ENCODE data around the gene TPRG1L.
"Not testable (repeated sequence)": the region's sequence is repeated elsewhere in the genome, so short reads cannot be mapped to it uniquely, and the experiment has no call there.

TPRG1L gene

DNA sequence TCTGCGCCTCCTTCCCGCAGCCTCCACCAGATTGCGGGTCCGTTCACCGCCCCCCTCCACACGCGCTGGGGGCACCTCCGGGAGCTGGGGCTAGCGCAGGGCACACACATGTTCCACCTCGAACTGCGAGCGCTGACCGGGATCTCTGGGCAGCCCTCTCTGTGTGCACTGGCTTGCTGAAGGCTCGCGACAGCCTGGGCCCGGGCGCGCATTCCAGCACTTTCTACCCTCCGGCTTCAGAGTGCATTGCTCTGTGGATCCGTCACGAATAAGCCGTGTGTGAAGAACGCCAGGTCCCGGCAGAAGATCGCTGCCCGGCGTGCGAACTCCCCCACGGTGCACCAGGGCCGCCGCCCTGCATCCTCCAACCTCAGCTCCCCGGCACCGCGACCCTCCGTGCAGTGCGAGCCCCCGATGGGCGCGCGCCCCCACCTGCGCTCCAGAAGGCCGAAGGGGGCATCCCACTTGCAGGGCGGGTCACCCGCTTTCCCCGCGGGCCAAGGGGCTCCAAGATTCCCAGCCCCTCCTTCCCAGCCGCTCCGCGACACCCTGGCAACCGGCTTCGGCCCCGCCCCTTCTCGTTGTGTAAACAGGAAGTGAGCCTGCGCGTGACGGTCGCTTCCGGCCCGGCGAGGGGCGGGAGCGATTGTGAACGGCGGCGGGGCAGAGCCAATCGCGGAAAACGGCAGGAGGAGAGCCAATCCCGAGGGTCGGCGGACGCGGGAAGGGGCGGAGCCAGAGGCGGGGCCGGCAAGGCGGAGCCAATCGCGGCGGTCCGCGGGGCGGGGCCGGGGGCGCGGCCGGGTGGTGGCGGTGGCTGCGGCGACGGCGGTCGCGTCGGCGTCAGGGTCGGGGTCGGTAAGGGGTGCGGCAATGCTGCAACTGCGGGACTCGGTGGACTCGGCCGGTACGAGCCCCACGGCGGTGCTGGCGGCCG is at the start of gene TPRG1L:
TPRG1L (plus strand) TSS at position 816 of the 937 bp plus-strand sequence; CDS start at position 874, 58 bp downstream.
- DNase-seq = peak; percentile 98

DNA sequence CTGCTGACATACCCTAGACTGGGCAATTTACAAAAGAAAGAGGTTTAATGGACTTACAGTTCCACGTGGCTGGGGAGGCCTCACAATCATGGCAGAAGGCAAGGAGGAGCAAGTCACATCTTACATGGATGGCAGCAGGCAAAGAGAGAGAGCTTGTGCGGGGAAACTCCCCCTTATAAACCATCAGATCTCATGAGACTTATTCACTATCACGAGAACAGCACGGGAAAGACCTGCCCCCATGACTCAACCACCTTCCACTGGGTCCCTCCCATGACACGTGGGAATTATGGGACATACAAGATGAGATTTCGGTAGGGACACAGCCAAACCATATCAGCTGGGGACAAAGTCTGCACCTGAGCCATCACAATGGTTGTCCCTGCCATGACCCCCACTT is 49.3 kb upstream of the TPRG1L start:
- DNase-seq = not testable (repeated sequence)

DNA sequence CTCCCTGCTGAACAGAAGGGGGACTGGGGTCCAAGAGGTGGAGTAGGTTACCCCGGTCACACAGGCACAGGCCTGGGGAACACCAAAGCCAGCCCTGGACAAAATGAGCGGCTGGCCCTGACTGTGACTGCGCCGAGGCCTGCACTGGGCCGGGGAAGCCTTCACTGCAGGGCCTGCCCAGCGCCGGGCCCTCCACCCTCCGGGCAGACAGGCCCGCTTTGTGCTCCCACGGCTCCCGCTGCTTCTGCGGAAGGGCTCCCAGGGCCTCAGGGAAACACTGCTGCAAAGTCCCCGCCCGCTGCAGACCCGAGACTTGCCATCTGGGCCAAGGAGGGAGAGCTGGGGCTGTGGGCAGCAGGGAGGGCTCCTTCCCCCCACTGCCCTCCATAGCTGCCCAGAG is 48.8 kb upstream of the TPRG1L start:
- DNase-seq = no peak

DNA sequence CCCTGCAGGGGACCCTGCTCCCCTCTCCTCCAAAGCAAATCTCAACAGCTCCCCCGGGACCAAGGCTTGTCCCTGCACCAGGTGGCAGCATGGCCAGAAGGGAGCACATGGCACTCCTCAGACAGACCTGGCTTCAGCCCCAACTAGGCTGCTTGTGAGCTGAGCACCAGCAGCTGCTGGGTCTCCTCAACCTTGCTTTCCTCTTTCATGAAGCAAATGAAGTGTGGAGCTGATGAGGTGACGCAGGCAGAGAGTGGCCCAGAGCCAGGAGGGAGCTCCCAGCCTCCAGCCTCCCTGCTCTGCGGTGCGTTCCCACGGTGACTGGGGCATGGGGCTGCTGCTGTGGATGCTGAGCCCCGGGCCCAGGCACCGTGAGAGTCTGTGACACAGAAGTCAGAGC is 47.5 kb upstream of the TPRG1L start:
- DNase-seq = no peak

DNA sequence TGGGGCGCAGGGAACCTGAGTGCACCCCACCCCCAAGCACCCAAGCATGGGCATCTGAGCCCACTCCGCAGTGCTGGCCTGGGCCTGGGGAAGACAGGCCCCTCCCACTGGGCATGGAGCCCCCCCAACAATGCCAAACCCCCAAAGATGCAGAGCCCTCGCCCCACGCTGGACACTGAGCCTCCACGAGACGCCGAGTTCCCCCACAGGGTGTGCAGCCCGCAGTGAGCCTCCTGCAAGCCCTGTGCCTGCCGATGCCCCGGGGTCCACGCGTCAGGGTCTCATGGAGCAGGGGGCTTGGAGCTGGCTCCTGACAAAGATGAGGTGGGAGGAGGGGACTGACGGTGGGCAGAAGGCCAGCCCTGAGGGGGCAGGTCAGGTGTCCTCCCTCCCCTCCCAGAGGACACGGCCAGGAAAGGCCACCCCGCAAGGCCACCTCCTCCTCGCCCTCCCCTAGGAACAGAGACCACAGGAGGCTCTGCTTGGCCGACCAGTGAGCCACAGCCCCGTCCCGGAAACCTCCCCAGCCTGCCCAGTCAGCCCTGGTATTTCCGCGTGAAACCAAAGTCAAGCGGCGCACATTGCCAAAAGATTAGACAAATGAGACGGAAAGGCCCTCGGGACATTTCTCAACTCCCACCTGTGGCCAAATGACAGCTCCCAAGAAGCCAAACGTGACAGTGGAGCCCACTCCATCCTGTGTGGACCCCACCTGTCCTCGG is 46.9 kb upstream of the TPRG1L start:
- DNase-seq = no peak

DNA sequence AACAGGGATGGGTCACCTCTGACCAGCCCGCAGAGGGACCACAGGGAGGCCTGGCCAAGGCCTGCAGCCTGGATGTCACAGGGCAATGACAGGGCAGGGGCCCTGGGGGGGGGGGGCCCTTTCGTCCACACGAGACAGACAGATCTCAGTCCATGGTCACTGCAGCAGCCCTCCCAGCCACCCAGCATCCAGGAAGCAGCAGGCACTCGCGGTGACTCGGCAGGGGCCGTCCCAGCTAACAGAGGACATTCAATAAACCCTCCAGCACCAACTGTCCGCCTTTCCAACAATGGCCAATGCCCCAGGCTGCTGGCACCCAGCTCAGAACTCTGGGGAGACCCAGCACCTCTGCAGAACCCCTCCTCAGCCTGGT is 46.4 kb upstream of the TPRG1L start:
- no peak for DNase-seq

DNA sequence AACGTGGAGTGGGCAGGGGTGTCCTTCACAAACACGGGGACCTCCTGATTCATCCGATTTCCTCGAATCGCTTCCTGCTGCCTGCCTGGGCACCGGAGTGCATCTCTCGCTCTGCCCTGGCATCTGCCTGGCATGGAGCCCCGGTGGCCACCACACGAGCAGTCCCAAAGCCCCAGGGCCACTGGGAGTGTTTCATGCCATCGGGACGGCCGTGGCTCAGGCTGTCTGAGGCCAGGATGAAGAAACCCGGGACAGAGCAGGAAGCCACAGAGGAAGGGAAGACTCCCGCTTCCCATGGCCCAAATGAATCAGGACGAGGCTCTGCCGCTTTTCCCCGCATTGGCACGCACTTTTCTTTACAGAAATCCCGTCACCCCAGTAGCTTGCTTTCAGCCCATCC is 45.9 kb upstream of the TPRG1L start:
- no peak for DNase-seq

DNA sequence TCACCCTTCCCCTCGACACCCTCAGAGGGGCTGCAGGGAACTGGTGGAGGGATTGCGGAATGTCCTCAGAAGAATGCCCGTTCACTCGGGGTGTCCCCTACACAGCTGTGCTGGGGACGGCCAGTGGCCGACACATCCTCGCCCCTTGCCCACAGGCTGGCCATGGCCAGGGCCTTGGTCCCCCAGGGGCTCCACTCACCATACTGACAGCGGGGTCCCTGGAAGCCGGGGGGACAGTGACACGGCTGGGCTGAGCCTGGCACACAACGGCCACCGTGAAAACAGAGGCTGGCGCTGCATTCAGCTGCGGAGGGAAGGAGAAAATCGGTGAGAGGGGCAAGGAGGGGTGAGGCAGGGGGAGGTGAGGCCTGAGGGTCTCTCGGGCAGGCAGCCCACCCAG is 45.2 kb upstream of the TPRG1L start:
- DNase-seq = no peak

DNA sequence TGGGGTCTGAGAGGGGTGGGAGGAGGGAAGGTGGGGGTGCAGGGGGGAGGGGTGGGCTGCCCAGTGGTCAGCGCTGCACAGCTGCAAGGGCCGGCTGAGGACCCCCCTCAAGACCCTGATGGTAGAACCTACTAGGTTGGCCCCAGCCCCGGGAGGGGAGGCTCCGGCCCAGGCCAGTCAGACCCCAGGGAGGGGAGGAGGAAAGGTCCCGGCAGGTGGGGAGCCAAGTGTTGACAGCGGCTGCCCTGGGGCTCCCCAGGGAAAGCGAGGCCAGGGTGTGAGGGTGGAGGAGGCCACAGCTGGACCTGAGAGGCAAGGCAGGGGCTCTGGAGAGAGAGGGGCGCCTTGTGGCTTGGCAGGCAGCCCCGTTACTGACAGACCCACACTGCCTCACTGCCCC is 44.6 kb upstream of the TPRG1L start:
- DNase-seq = no peak

DNA sequence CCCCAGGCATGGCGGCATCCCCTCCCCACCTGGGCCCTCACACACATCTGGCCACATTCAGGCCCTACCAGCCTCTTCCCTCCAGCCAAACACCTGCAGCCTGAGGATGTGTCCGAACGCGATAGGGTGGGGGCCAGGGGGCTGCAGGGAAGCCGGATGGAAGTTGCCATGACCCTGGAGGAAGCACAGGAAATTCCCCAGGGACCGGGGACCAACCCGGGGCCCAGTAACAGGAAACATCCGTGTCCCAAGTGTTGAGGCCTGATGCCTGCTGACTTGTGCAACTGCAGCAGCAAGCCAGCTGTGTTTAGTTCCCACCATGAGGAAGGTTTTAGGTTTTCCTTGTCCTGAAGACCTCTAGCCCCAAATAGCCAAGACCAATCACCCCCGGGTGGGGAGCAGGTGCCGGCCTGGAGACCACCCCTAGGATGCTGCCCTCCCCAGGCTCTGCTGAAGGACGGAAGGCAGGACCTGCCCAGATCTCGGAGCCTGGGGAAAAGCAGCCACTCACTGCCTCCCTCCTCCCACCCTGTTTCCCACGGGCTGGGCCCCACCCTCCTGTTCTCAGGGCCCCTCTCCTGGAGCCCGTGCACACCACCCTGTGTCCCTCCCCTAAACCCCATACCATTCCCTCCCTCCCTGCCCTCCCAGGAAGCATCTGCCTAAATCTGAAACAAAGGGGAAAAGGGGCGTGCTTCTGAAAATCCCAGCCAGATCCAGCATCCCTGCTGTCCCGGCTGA is 43.3 kb upstream of the TPRG1L start:
- DNase-seq = no peak

DNA sequence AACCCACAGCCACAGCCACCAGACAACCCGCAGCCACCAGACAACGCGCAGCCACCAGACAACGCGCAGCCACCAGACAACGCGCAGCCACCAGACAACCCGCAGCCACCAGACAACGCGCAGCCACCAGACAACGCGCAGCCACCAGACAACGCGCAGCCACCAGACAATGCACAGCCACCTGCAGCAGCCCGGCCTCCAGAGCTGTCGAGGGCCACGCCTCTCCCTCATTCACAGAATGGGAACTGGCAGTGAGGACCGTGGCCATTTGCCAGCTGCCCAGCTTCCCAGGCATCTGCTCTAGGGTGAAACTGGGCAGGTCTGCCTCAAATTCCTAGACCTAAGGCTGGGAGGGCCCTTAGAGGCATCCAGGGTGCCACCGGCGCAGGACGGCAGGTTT is 41.1 kb upstream of the TPRG1L start:
- not testable (repeated sequence) for DNase-seq

DNA sequence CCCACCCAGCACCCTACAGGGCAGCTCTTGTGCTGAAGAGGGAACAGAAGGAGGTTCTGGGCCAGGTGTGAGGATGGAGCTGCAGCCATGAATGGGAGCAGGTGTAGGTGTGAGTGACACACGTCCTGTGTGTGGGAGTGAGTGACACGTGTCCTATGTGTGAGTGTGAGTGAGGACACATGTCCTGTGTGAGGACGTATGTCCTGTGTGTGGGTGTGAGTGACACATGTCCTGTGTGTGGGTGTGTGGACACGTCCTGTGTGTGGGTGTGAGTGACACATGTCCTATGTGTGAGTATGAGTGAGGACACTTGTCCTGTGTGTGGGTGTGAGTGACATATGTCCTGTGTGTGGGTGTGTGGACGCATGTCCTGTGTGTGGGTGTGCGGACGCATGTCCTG is 39.9 kb upstream of the TPRG1L start:
- DNase-seq = peak; percentile 35

DNA sequence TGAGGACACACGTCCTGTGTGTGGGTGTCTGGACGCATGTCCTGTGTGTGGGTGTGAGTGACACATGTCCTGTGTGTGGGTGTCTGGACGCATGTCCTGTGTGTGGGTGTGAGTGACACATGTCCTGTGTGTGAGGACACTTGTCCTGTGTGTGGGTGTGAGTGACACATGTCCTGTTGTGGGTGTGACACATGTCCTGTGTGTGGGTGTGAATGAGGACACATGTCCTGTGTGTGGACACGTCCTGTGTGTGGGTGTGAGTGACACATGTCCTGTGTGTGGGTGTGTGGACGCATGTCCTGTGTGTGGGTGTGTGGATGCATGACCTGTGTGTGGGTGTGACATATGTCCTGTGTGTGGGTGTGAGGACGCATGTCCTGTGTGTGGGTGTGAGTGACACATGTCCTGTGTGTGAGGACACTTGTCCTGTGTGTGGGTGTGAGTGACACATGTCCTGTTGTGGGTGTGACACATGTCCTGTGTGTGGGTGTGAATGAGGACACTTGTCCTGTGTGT is 39.4 kb upstream of the TPRG1L start:
- DNase-seq = not testable (repeated sequence)

DNA sequence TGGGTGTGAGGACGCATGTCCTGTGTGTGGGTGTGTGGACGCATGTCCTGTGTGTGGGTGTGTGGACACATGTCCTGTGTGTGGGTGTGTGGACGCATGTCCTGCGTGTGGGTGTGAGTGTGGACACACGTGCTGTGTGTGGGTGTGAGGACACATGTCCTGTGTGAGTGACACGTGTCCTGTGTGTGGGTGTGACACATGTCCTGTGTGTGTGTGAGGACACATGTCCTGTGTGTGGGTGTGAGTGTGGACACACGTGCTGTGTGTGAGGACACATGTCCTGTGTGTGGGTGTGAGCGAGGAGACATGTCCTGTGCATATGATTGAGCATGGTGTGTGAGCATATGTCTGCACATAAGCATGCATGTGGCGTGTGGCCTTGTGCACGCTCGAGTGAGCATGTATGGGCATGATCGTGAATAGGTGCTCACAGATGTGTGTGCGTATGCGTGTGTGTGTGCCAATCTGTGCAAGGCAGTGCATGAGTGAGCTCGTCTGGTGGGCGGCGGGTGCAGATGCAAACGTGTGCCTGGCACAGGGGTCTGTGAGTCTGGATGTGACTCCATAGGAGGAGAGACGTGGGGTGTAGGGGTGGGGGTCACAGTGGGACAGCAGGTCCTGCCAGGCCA is 38.8 kb upstream of the TPRG1L start:
- DNase-seq = no peak

DNA sequence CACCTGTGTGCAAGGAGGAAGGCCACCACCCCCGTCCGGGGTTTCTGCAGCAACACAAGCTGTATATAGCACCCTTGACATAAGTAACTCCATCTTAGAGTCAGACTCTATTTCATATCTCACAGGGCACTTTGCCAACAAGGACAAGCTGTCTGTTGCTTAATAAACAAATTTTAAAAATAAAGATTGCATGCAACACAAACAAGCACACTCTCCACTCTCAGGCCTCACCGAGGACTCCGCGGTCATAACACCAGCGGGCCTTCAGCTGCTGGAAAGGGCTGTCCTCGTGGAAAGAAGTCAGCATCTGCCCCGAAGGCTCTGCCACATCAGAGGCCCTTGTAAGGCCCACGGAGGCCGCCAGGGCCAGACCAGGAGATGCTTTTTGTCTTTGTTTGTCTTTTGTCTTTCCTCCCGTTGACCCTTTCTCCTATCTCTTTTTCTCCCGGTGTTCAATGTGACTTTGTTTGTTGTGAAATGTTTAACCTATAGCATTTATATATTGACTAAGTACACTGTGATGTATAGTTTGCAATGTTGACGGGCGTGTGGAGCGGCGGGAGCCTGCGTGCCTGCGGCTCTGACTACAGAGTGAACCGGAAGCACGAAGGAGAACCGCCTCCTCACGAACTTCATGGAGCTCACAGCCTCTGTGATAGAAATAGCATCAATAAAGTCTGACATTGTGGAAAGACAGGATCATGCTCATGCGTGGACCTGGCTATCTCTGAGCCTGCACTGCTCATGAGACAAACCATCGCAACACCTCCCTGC is 37.6 kb upstream of the TPRG1L start:
- no peak for DNase-seq

DNA sequence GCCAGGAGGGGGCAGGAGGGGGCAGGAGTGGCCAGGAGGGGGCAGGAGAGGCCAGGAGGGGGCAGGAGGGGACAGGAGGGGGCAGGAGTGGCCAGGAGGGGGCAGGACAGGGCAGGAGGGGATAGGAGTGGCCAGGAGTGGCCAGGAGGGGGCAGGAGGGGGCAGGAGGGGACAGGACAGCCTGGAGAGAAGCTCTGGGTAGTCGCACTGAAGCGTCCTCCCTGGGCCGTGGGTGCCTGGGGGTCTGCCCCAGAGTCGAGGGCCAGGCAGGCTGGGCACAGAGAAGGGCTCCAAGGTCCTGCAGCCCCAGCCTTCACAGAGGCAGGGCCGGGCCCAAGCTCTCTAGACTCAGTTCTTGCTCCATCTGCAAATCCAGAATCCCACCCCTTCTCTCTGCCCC is 36.4 kb upstream of the TPRG1L start:
- DNase-seq = no peak

DNA sequence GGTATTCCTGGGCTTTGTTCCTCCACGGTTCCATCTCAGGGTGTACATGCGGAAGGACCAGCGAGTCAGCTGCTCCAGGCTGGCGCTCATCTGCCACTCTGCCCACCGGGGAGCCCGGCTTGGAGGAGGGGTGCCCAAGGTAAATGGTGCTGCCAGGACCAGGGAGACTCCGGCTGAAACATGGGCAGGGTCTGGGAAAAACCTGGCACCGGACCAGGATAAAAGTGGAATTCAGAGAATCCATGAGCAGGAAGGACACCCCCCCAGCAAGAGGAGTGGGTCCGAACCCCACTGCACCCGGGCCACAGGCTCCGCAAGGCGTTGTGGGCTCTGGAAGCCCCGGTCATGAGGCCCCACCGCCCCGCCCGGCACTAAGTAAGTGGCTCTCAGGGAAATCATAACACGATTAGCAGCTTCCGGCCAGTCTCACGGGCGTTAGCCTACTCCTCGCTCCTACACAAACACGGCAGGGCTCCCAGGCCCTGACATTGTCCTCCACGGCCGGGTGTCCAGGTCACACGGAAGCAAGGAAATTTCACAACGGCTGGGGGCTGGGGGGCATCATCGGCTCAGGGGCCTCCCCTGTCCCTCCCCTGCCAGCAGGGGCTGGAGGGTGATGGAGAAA is 34.6 kb upstream of the TPRG1L start:
- DNase-seq = no peak

DNA sequence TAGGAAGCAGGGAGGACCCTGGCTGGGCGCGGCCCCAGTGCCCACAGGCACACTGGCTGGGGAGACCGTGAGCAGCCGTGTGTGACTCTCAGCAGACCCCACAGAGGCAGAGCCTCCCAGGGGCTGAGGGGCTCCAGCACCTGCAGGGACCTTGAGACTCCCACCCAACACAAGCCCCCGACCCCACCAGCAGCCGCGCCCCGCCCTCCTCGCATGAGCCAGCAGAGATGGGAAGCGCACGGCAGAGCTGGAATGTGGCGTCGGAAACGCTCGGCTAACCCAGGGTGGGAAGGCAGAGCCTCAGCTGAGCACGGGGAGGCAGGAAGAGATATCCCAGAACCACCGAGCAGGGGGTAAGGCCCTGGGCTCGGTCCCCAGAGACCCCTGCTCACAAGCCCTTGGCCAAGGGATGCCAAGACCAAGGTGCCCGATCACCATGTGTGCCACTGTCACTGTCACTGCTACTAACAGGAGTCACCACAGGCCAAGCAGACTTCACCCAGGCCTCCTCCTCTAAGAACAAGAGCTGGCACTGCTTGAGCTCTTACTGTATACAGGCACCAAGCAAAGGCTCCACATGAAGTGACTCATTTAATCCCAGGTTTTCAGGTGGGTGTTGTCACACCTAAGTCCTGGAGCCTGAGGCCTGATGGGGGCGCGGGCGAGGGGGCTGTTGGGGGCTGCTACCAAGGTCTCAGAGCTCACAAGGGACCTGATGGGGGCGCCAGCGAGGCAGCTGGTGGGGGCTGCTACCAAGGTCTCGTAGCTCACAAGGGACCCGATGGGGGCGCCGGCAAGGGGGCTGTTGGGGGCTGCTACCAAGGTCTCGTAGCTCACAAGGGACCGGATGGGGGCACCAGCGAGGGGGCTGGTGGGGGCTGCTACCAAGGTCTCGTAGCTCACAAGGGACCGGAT is 33.6 kb upstream of the TPRG1L start:
- DNase-seq = no peak

DNA sequence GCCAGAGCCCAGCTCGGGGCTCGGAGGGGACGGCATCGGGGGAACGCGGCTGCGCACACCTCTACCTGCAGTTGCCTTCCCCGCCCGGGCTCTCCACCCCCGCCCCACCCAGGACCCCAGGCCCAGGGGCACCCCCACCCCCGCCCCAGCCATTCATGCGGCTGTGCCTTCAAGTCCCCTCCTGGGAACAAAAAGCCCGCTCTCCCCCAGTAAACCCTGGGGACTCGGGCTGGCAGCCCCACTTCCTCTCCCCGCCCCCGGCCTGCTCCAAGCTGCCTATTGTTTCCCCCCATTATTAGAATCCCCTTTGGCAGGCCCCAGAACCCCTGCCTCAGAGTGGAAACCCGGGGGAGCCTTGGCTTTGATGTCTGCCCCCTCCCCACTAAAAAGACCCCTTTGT is 31.5 kb upstream of the TPRG1L start:
- DNase-seq = no peak

DNA sequence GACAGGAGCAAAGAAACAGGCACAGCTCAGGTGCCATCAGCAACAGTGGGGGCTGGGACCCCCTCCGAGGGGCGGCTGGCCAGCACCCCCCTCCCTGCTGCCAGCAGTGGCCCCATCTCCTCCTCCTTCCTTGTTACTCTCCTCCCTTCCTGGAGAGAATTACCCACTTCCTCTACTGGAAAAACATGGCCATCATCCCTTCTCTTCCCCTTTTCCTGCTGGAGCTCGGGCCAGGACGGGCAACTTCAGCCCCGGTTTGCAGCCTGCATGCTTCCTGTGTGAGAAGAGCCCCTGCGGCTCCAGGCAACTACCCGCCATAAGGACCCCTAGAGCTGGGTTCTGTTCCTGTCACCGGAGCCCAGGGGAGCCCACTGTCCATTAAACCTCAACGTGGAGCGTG is 31.1 kb upstream of the TPRG1L start:
- DNase-seq = no peak

All from stimulated activated CD4-positive, alpha-beta T cell treated with anti-CD3 and anti-CD28 coated beads, Interleukin-15, amount 100 ng/mL, for 24 hours (primary cell).